Adrenal gland (tissue), 5 donors: ENCODE measurements around the gene HBE1.

Experiments used
- POLR2A ChIP-seq, 2 donors: fragments of 450-650 bp; IDR thresholded peaks; one replicate each; pipeline ENCODE4 v1.6.1; 2017; ENCODE audit warnings: antibody characterized with exemption in 2 of 2, mild to moderate bottlenecking in 2 of 2, moderate library complexity in 1 of 2
- TF ChIP-seq, protein P1 (sequence below), 6 experiments: fragments of 450-650 bp in 4 of 6; fragments of 200-600 bp in 2 of 6; sonication (generic) in 1 of 6; IDR thresholded peaks; 1 replicate in 5 of 6; 2 replicates in 1 of 6; pipeline versions ENCODE4 v1.5.1 to v1.8.0; 2016 to 2021; ENCODE audit warnings: antibody characterized with exemption in 6 of 6, mild to moderate bottlenecking in 2 of 6, moderate library complexity in 1 of 6
- donor health status: DM: no; HTN: no; CAD: no.

DNA sequence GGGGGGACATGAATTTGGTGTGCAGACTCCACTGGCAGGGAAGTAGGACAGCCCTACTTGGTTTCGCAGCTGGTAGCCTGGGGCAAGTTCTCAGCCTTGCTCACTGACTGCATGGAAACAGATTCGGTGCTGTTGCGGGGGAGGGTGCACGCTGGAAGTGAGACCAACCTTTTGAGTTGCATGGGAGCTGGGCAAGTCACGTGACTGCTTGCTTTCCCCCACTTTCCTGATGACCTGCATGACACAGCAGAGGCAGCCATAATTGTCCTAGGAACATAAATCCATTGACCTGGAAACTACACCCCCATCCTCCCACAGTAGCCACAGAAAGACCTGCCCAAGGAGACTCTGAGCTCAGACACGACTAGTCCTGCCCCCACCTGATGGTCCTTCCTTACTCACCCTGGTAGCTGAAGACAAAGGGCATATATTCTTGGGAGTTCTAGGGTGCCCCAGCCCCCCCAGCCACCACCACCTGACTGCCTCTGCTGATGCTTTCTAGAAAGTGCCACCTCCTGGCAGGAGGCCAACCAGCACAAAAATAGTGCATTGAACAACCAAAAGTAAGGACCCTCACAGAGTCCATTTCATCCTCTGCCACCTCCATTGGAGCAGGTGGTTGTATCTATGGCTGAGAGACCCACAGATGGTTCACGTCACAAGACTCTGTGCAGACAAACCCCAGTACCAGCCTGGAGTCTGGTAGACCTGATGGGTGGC, 11.0 kb downstream of the HBE1 start:
- no peak for TF ChIP-seq POLR2A (IDR thresholded peaks at IDR 0.05)
- TF ChIP-seq, protein P1, sequence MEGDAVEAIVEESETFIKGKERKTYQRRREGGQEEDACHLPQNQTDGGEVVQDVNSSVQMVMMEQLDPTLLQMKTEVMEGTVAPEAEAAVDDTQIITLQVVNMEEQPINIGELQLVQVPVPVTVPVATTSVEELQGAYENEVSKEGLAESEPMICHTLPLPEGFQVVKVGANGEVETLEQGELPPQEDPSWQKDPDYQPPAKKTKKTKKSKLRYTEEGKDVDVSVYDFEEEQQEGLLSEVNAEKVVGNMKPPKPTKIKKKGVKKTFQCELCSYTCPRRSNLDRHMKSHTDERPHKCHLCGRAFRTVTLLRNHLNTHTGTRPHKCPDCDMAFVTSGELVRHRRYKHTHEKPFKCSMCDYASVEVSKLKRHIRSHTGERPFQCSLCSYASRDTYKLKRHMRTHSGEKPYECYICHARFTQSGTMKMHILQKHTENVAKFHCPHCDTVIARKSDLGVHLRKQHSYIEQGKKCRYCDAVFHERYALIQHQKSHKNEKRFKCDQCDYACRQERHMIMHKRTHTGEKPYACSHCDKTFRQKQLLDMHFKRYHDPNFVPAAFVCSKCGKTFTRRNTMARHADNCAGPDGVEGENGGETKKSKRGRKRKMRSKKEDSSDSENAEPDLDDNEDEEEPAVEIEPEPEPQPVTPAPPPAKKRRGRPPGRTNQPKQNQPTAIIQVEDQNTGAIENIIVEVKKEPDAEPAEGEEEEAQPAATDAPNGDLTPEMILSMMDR (IDR thresholded peaks at IDR 0.05) = no peak
